Femur (tissue), 1 donor: Measurements from ENCODE around the gene DPT.

Experiments
- DNase-seq: peaks from one replicate; pipeline ENCODE4 v3.0.0-alpha.2; 2017

Gene DPT

DNA sequence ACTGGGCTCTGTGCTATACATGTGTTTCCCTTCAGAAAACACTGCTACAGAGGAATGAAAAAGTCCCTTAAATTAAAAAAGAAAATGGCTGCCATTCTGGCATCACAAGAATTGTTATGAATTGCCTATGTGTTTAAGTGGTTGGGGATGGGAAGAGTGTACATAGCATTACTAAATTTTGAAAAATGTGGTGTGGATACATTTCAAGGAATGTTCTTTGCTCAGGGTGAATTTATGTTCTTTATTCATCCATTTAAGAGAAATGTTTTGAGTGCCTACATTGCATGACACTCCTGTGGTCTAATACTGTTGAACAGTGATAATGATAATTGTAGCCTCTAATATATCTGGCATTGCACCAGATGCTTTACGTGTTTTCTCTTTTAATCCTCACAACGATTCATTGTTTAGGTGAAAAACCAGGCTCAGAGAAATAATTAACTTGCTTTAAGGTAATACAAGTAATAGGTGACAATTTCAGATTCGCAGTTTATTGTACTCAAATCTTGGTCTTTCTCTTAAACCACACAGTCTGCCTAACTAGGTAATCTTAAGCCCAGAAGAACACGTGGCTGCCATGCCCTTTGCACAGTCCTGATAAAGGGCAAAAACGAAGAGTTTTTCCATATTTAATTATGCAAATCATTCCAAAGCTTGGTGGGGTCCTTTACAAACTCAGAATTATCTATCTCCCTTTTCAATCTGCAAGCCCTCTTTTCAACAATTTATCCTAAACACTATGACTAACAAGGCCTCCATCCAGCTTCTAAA is 31.5 kb downstream of the DPT start:
- no peak for DNase-seq

DNA sequence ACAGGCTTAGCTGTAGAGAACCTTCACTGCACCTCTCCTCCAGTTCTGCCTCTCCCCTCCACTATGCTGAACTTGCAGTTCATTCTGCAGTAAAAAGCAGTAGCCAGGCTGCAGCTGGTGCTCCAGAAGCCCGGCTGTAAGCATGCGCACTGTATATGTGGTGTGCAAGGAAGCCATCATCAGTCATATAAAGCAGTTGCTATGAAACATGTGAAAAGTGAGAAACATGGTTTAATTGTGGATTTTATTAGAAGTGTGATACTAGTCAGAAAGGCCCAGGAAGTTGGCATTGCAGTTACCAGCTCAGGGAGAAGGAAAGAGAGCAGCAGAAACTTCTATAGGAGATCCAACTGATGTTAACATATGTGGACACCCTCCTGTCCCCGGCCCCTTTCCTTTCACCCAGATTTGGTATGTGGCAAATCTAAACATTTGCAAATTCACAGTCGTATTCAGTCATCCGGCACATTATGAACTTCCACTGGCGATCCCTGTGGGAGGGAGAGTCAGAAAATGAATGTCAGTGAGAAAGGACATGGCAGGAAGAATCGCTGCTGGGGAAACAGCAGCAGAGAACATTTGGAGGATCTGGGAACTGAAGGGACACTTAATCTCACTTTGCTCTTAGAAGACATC is 32.8 kb downstream of the DPT start:
- no peak for DNase-seq

DNA sequence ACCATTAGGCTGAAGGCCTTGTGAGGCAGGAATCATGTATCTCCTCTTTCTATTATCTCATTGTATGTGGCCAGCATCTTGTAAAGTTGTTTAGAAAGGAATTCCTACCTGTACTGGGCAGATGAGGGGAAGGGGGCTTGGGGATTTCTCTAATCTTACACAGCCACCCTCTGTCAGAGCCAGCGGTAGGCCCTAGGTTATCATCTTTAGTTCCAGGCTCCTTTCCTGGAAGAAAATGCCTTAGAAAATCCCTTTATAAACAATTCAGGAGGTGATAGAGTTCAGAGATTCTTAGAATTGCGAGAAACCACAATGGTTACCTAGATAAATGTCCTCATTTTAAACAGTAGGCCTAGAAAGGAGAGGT is 35.2 kb downstream of the DPT start:
- no peak for DNase-seq

DNA sequence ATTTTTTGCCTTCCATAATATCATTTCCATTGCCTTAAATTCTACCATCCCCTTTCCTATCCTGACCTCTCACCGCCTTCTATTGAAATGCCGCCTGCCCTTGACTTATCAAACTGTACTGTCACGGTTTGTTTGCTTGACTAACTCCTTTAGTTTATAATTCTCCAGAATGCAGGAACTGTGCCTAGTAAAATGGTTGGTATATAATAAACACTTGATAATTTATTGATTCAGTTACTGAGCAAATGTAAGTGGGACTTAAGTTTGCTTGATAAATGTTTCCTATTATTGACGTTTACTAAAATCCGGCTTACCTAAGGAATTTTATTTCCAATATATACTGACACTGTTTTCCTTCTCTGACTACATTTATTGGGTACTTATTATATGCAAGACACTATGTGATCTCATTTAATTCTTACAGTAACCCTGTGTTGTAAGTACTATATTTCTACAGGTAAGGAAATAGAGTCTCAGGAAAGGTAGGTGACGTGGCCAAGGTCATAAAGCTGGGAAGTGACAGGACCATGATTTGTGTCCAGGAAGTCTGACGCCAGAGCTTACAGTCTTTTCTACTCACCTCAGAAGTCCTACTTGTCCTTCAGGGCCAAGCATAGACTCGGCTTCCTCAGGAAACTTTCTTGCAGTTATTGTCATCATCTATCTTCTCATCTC is 35.7 kb downstream of the DPT start:
- DNase-seq: no peak

DNA sequence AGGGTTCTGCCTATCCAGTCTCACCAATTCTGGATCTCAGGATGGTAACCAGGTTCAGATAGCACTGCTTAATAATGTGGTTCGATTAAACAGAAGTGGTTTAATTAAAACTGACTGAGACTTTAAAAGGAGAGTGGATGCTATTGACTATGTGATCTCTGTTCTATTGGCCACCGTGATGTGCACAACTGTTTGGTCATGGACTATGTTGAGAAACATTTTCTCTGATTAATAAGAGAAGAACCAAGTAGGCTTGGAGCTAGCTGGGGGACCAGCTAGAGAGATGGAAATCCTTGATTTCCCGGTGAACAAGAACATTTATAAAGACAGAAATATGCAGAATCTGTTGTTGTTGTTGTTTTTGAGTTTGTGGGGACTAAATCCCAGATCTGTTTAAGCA is 36.5 kb downstream of the DPT start:
- no peak for DNase-seq

DNA sequence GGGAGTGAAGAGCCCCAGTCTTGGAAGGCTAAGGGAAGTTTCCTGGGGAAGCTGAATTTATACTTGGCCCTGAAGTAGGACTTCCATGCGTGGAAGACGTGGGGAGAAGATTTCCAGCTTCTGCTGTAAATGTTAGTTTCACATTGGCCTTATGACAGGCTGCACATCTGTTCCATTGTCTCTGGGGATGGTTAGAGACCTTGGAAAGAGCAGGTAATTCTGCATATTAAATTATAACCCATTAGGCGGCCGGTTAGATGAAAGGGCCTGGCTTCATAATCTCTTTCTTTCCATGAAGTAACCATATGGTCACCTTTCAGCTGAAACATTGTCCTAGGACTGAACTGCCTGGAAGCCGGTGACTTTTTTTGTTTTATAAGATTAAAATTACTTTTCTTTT is 37.5 kb downstream of the DPT start:
- no peak for DNase-seq

DNA sequence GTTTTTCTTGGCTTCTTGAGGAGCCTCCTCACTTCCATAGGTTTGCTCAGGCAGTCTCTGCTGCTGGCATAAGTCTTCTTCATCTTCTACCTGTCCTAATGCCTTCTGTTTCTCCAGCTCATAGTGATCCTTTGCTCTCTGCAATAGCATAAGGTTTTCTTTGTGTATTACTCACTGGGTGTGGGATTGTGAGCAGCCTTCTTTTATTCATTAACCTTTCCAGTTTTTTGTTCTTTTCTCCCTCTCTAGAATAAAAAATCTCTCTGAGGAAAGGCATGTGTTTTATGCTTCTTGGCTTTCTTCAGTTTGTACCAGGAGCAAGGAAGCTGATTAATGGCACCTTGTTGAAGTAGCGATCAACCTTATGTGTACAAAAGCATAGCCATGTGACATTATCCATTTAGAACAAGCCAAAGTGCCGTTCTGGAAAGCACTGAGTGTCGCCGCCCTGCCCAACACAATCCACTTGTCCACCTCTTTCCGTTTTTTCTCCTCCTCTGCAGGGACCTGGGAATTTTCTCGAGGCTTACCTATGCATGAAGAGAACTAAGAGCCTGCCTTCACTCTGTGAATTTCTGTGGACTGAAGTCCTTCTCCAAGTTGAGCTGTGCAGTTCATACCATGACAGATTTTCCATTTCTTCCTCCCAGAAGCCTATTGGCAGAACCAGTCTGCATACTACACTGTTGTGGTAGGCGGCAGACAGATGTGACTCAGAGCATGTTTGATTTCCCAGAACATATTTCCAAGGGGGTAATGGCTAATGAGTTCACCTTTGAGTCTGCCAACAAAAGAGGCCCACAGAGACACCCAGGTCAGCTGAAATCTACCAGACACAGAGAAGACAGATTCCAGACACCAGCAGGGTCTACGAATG is 39.0 kb downstream of the DPT start:
- no peak for DNase-seq

DNA sequence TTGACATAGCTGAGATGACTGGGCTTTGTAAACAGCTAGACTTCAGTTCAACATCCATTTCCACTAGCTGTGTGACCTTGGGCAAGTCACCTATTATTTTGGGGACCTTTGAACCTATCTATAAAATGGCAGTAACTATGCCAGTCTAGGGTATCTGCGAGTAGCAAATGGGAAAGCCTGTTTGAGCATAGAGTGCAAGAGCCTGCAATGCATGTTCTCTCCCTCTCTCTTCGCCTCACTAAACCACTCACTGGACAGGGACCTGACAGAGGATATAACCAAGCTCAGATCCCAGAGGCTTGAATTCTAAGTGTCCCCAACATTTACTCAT is 39.7 kb downstream of the DPT start:
- no peak for DNase-seq

DNA sequence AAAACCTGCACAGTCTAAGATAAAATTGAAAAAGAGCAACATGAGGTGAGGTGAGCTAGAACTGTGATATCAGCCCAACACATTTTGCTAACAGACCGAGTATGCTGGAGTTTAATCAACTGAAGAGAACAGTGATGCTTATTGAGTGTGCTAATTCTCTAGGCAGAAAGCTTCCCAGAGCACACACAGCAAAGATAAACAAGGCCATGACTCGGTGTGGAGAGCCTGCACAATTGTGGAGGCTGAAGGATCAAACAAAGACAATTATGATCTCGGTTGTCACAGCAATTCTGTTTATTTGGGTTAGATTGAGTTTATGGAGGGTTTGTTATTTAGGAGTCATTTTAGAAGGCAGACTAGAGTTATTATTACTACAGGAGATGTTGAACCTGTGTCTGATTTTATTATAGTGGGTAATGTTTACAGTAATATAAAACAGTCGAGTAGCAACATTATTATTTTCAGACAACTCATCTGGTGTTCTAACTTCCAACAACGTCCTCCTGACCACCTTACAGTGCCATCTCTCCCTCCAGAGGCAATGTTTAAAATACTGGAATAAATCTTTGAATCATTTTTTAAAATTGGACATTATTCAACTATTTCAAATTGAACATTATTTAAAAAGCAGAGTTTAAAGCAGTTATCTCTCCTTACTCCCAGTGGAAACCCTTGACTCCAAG is 40.2 kb downstream of the DPT start:
- no peak for DNase-seq

DNA sequence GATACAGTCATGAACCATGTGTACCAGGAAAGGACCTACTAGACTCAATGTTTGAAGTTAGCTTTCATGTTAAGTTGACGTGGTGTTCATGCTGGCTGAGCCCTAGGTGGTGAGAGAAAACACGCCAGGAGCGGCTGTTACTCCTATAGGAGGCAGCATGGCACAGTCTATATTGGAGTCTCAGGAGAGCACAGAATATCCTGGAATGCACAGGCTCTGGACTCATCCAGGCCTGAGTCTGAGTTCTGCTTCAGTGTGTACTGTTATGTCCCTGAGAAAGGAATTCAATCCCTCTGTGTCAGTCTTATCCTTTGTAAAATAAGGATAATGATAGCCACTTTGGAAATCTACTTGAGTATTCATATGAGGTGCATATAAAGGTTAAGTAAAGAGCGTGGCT is 41.2 kb downstream of the DPT start:
- DNase-seq: no peak

DNA sequence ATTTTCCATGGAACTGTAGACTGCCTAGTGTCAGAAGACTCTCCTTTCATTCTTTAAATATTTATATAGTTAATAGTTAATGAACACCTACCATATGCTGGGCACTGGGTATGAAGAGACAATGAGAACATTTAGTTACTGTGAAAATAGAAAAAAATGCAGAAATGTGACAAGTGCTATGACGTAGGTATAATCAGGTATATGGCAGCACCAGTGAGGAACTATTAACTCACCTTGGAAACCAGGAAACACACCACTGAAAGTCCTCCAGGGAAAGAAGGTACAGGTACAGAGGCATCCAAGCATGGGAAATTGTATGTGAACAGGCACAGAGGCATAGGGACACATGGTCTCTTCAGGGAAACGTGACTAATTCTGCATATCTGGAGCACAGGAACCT is 42.3 kb downstream of the DPT start:
- no peak for DNase-seq

DNA sequence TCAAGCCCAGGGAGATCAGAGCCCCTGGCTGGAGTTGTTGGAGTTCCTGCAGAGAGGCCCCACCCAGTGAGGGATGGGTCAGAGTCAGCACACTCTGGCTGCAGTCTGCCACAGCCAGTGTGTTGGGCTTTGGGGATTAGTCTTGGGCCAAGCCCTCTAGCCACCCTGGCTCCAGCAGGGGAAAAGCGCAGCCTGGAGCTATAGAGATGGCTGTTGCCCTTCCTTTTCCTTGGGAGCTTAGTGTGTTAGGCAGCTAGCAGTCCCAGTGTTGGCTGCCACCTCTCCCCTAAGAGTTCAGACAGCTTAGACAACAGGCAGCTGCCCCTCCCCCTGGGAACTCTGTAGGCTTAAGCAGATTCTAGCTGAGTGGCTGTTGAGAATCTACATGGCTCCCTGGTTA is 45.1 kb downstream of the DPT start:
- no peak for DNase-seq

DNA sequence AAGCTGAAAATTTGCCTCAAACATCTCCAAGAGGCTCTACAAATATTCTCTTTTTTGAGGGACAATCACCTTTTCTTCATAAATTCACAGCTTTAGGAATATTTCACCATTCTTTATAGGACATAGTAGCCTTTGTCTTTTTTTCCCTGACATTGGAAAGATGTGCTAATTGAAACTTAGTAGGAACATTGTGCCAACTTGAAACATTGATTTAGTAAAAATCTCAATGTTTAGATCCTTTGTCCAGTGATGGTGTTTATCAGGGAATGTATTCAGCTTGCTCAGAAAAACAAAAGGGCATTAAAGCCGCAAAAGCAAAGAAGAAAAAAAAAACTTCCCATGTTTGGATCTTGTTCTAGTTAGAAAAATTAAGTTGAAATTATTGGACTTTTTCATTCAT is 52.1 kb downstream of the DPT start:
- DNase-seq: no peak

DNA sequence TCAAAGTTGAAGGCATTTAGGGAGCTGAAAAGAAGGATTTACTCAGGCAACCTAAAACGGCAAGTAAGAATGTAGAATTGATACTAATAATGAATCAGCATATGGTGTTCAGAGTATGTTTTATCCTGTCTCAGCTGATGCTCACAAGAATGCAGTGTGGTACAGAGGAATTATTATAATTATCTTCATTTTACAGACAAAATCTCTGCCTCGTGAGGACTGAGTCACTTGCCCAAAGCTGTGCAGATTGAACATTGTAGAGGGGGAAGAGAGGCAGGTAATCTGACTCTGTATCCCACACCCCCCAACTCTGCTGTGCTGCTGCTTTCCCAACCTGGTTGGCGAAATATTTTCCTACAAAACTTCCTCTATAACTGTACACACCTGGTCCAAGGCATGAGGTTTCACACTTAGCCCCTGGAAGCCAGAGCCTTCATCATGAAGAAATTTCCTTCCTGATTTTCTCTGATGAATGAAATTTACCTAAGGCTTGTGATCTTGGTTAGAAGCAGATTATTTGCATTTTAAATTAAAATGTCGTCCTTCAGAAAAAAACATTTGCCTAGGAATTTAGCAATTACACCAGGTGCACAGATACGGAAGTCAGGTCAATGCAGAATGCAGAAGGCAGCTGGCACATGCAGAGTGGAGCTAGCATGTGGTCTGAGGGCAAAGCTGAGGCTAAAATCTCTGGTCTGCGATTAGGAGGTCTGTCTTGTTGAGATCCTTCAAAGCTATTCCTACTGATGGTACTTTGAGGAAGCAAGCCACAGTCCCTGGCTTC is 52.8 kb downstream of the DPT start:
- no peak for DNase-seq

DNA sequence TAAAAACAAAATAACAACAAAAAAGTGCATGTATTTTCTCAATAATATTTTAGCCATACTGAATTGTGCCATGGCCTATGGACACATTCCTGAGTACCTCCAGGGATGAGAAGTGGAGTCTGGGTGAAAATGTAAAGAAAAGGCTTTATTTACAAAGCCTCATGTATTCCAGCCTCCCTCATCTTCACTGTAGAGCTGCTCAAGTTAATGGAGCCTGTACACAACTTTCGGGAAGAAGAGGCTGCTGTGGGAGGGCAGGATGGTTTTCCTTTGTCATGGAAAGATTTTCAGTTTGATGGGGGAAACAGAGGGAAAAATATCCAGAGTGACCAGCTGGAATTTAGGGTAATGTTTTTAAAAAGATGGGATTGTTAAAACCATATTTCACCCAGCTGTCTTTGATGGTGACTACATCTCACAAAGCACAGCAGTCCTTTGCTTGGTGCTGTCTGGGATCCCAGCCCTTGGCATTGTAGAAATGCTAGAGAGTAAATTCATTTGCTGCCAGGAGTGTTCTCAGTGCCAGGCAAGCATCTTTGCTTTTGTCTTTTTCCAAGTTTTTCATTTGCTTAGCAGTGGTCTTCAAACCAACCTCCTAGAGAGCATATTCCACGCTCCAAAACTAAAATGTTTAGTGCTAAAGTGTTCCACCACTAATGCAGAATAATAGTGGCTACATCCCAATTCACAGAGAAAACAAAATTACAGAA is 54.9 kb downstream of the DPT start:
- DNase-seq: no peak

DNA sequence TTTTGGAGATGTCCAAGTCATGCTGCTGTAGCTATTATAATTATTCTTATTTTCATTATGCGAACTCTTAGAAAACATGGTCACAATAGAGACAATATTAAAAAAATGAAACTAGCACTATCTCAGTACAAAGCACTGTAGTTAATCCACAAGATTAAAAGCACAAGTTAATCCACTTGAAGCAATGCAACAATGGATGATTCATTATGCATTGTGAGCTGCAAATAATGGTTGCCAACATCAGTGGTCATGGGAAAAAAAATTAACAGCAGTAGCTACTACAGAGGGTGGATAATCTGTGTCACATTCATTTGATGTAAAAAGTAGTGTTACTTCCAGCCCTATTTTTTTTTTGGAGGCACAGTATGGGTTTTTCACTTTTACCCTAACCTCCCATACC is 56.7 kb downstream of the DPT start:
- DNase-seq: no peak

DNA sequence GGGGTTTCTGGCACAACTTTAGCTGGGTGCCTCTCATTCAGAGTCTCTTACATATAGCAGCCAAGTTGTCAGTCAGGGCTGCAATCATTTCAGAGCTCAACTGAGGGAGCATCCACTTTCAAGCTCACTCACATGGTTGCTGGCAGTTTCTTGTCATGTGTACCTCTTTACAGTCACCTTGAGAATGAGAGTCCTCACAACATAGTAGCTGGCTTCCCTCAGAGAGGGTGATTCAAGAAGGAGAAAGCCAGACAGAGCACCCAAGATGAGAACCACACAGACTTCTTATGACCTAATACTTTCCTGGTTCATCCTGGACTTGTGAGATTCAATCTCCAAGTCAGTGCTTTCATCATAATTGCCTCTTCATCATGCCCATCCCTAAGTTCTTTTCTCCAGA is 57.2 kb downstream of the DPT start:
- no peak for DNase-seq

DNA sequence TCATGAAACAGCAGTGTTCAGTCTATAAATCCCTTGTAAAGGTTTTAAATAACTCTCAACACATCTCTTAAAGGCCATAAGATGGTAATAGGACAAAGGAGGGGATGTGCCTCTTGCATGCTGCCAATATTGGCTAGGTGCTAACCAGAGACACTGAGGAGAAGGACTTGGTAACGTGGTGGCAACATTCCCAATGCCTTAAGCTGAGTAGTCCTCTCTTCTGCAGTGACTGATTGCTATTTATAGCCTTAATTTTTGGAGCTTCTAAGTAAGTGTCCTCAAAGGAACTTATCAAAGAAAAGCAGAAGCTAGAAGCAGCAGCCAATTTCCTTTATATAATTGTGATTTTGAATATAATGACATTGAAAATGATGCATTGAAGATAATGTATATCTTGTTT is 63.0 kb downstream of the DPT start:
- DNase-seq: no peak

DNA sequence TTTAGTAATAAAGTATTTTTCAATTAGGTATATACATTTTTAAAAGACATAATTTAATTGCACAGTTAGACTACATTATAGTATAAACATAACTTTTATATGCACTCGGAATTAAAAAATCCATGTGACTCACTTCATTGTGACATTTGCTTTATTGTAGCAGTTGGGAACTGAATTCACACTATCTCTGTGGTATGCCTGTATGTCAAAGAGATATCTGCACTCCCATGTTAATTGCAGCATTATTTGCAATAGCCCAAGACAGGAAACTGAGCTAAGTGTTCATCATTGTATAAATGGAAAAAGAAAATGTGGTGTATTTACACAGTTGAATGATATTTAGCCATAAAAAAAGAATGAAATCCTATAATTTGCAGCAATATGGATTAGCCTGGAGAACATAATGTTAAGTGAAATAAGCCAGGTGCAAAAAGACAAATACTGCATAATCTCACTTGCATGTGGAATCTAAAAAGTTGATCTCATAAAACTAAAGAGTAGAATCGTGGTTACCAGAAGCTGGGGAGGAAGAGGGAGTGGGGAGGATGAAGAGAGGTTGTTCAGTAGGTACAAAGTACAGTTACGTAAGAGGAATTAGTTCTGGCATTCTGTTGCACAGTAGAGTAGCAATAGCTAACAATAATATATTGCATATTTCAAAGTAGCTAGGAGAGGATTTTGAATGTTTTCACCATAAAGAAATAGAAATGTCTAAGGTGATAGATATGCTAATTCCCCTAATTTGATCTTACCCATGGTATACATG is 64.8 kb downstream of the DPT start:
- DNase-seq: no peak

DNA sequence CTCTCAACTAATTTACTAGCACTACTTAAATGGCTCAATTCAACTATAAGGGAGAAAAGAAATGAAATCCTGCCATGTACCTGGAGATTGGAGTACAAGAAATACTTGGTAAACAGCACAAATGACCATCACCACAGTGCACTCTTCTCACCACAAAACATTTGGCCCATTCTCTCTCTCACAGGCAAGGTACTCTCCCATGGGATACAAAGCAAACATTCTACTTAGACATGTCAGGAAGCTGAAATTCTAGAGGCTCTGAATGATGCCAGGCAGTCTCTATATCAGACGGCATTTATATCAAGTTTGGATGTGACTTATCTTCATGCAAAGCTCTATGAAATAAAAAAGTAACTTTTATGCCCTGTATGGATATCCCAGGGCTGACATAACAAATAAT is 72.5 kb downstream of the DPT start:
- DNase-seq: no peak
